SK-N-MC (cell line): Measurements from ENCODE around the gene AMBRA1.

Source experiments
- EZH2 ChIP-seq: fragments of 200-600 bp; sonication (generic); IDR thresholded peaks from one replicate; pipeline ENCODE4 v1.6.1; 2017; ENCODE audit warnings: antibody characterized with exemption
- POLR2AphosphoS5 ChIP-seq: IDR thresholded peaks from 2 replicates; pipeline ENCODE4 v1.6.1; 2012; ENCODE audit warnings: mild to moderate bottlenecking, low read depth, low read length, borderline replicate concordance

GRCh38 chr11:46480166-46480726 is 113.6 kb downstream of the AMBRA1 start:
- no peak for TF ChIP-seq EZH2
- TF ChIP-seq POLR2AphosphoS5, result no peak
